Naive thymus-derived CD8-positive, alpha-beta T cell (primary cell): ENCODE results near the gene COG1. TPM values are rescaled to one million over a fixed set of nuclear protein-coding genes. Genes with fewer than 3 reads are reported as not detected.

Source experiments
- ATAC-seq, 2 donors: fragments of 150-1000 bp; cut with Tn5 transposase in 1 of 2; sonication (Bioruptor Pico), chemical (Tn5 transposase) in 1 of 2; 1 replicate in 1 of 2; 2 replicates in 1 of 2; pipeline ENCODE4 v1.10.0; 2021; ENCODE audit warnings: mild to moderate bottlenecking in 2 of 2, moderate library complexity in 2 of 2
- POLR2A ChIA-PET: fragments of 350-600 bp; sonication (Branson Sonifier 250); formaldehyde crosslinking; loops from one replicate; lab custom pipeline; 2021; ENCODE audit warnings: antibody characterized with exemption; lab: Charles Lee
- DNase-seq, 10 donors: peaks; one replicate each; pipeline versions ENCODE4 v3.0.0 to v3.0.0-alpha.2; 2020 to 2022
- H3K27ac Mint-ChIP-seq, 10 donors: one replicate each; pipeline ENCODE4 v1.8.0; 2020 to 2022; ENCODE audit warnings: mild to moderate bottlenecking in 10 of 10, mixed read lengths in 10 of 10, moderate library complexity in 4 of 10, inconsistent platforms in 1 of 10
- H3K27me3 Mint-ChIP-seq, 5 donors: one replicate each; pipeline ENCODE4 v1.8.0; 2021 to 2022; ENCODE audit warnings: mixed read lengths in 5 of 5
- H3K36me3 Mint-ChIP-seq, 3 donors: one replicate each; pipeline ENCODE4 v1.8.0; 2020 to 2022; ENCODE audit warnings: mixed read lengths in 3 of 3, mild to moderate bottlenecking in 2 of 3, inconsistent platforms in 1 of 3
- H3K4me1 Mint-ChIP-seq, 4 donors: one replicate each; pipeline ENCODE4 v1.8.0; 2021 to 2022; ENCODE audit warnings: mixed read lengths in 4 of 4
- H3K4me3 Mint-ChIP-seq, 10 donors: one replicate each; pipeline ENCODE4 v1.8.0; 2020 to 2022; ENCODE audit warnings: mild to moderate bottlenecking in 10 of 10, mixed read lengths in 10 of 10, moderate library complexity in 6 of 10, inconsistent platforms in 1 of 10
- H3K9me3 Mint-ChIP-seq, 9 donors: one replicate each; pipeline ENCODE4 v1.8.0; 2020 to 2022; ENCODE audit warnings: mixed read lengths in 9 of 9, mild to moderate bottlenecking in 3 of 9, inconsistent platforms in 1 of 9, moderate library complexity in 1 of 9
- polyA plus RNA-seq, 3 donors: library from polyadenylated mRNA; unstranded; fragments of 300-500 nt; fragmentation: Illumina TruSeq; gene quantifications; one replicate each; pipeline ENCODE4 v1.2.3, GENCODE V29; 2021
- total RNA-seq, 8 experiments: library from RNA in 2 of 8; stranded (reverse) in 2 of 8; gene quantifications; one replicate each; pipeline ENCODE4 v1.2.3 and lab custom pipeline; 2021 to 2026

The COG1 gene
- total and polyA plus RNA-seq, 5 experiments from 2014 or later: 17.0 to 97.4 (median 38.0) TPM

- H3K4me1 Mint-ChIP-seq: peaks cover 0 to 3% (median 1%) of the 10 kb centered on the region in 4 donors
- no peak for DNase-seq
- no peak for ATAC-seq
- POLR2A ChIA-PET: no interaction called here
- peak overlapping the region in 1 of 10 donors; percentile 41 for H3K27ac Mint-ChIP-seq
- no peaks in the 10 kb centered on the region for H3K36me3 Mint-ChIP-seq
- H3K27me3 Mint-ChIP-seq: peaks cover 0 to 2% (median 0%) of the 10 kb centered on the region in 5 donors
- H3K9me3 Mint-ChIP-seq: no peaks in the 10 kb centered on the region
- H3K4me3 Mint-ChIP-seq: no peak overlapping the region
These were observed 13.0 kb upstream of the COG1 start for GRCh38 chr17:73179878-73180277.

GRCh38 chr17:73182616-73183310, 10.1 kb upstream of the COG1 start:
- H3K27ac Mint-ChIP-seq: no peak overlapping the region
- peaks cover 0 to 3% (median 1%) of the 10 kb centered on the region in 4 donors for H3K4me1 Mint-ChIP-seq
- POLR2A ChIA-PET: interaction anchor here (0.6 kb wide), 1 partner anchor 739 kb away, joined by 3 read pairs; no protein-coding TSS in a partner anchor
- no peak overlapping the region for H3K4me3 Mint-ChIP-seq
- ATAC-seq (no peak), DNase-seq (no peak)
- peaks cover 0 to 2% (median 0%) of the 10 kb centered on the region in 5 donors for H3K27me3 Mint-ChIP-seq
- no peaks in the 10 kb centered on the region for H3K9me3 Mint-ChIP-seq
- H3K36me3 Mint-ChIP-seq: no peaks in the 10 kb centered on the region

- DNase-seq (no peak), ATAC-seq (no peak)
- H3K4me3 Mint-ChIP-seq: no peak overlapping the region
- H3K9me3 Mint-ChIP-seq: no peaks in the 10 kb centered on the region
- H3K27ac Mint-ChIP-seq: no peak overlapping the region
- peaks cover 0 to 2% (median 0%) of the 10 kb centered on the region in 5 donors for H3K27me3 Mint-ChIP-seq
- H3K4me1 Mint-ChIP-seq: peaks cover 0 to 3% (median 1%) of the 10 kb centered on the region in 4 donors
- POLR2A ChIA-PET: no interaction called here
- H3K36me3 Mint-ChIP-seq: no peaks in the 10 kb centered on the region
These were observed 8.5 kb upstream of the COG1 start for GRCh38 chr17:73184136-73184993.

- Mint-ChIP-seq H3K27me3 (peaks cover 0 to 2% (median 0%) of the 10 kb centered on the region in 5 donors), H3K27ac (peak overlapping the region in 1 of 10 donors; percentile 48), H3K4me3 (no peak overlapping the region), H3K36me3 (no peaks in the 10 kb centered on the region), H3K9me3 (no peaks in the 10 kb centered on the region), H3K4me1 (peaks cover 0 to 6% (median 3%) of the 10 kb centered on the region in 4 donors)
- ATAC-seq: no peak
- no peak for DNase-seq
- POLR2A ChIA-PET: interaction anchor here (0.6 kb wide), 1 partner anchor 25 kb away, joined by 3 read pairs; no protein-coding TSS in a partner anchor
These were observed 6.4 kb upstream of the COG1 start for GRCh38 chr17:73186283-73187050.

GRCh38 chr17:73187203-73187769, 5.6 kb upstream of the COG1 start:
- no peak for ATAC-seq
- no peaks in the 10 kb centered on the region for H3K36me3 Mint-ChIP-seq
- H3K4me3 Mint-ChIP-seq: no peak overlapping the region
- no peak overlapping the region for H3K27ac Mint-ChIP-seq
- H3K9me3 Mint-ChIP-seq: no peaks in the 10 kb centered on the region
- peaks cover 0 to 2% (median 0%) of the 10 kb centered on the region in 5 donors for H3K27me3 Mint-ChIP-seq
- POLR2A ChIA-PET: interaction anchor here (0.8 kb wide), 1 partner anchor 182 kb away, joined by 3 read pairs; no protein-coding TSS in a partner anchor
- no peak for DNase-seq
- H3K4me1 Mint-ChIP-seq: peaks cover 0 to 11% (median 5%) of the 10 kb centered on the region in 4 donors

- POLR2A ChIA-PET: interaction anchor here (0.8 kb wide), 1 partner anchor 182 kb away, joined by 3 read pairs; no protein-coding TSS in a partner anchor
- H3K36me3 Mint-ChIP-seq: no peaks in the 10 kb centered on the region
These were observed 4.8 kb upstream of the COG1 start for GRCh38 chr17:73188011-73188410.

GRCh38 chr17:73189417-73190099, 3.3 kb upstream of the COG1 start:
- Mint-ChIP-seq H3K27ac (no peak overlapping the region), H3K4me1 (peaks cover 5 to 21% (median 14%) of the 10 kb centered on the region in 4 donors), H3K27me3 (peaks cover 0 to 2% (median 0%) of the 10 kb centered on the region in 5 donors), H3K36me3 (peaks cover 0 to 1% (median 0%) of the 10 kb centered on the region in 3 donors), H3K9me3 (no peaks in the 10 kb centered on the region), H3K4me3 (no peak overlapping the region)
- POLR2A ChIA-PET: interaction anchor here (0.9 kb wide), 1 partner anchor 42 kb away, joined by 3 read pairs; no protein-coding TSS in a partner anchor
- DNase-seq (no peak), ATAC-seq (no peak)

More at GRCh38 chr17:73188011-73188410, 4.8 kb upstream of the COG1 start:
- Mint-ChIP-seq H3K27me3 (peaks cover 0 to 2% (median 0%) of the 10 kb centered on the region in 5 donors), H3K4me1 (peaks cover 0 to 12% (median 6%) of the 10 kb centered on the region in 4 donors), H3K9me3 (no peaks in the 10 kb centered on the region), H3K27ac (no peak overlapping the region), H3K4me3 (no peak overlapping the region)
- no peak for ATAC-seq
- no peak for DNase-seq

GRCh38 chr17:73191443-73192205, 1.2 kb upstream of the COG1 start:
- peak overlapping the region in 7 of 10 donors; percentile 66 to 98 (median 90) for H3K27ac Mint-ChIP-seq
- peak; percentile 22 to 29 for ATAC-seq
- peak overlapping the region; percentile 84 to 97 (median 92) for H3K4me3 Mint-ChIP-seq
- no peaks in the 10 kb centered on the region for H3K27me3 Mint-ChIP-seq
- peak; percentile 41 to 76 (median 59) for DNase-seq
- H3K4me1 Mint-ChIP-seq: peaks cover 8 to 36% (median 21%) of the 10 kb centered on the region in 4 donors
- H3K36me3 Mint-ChIP-seq: peaks cover 0 to 9% (median 4%) of the 10 kb centered on the region in 3 donors
- no peaks in the 10 kb centered on the region for H3K9me3 Mint-ChIP-seq
- POLR2A ChIA-PET: interaction anchor here (1.0 to 7.4 kb wide), 5 partner anchors 20 to 464 kb away, joined by 4 to 59 read pairs (median 5); a partner anchor contains a TSS

GRCh38 chr17:73192206-73192893, 505 bp upstream of the COG1 start:
- Mint-ChIP-seq H3K4me1 (peaks cover 10 to 36% (median 25%) of the 10 kb centered on the region in 4 donors), H3K4me3 (peak overlapping the region; percentile 84 to 97 (median 92)), H3K27me3 (no peaks in the 10 kb centered on the region), H3K9me3 (no peaks in the 10 kb centered on the region), H3K36me3 (peaks cover 2 to 16% (median 11%) of the 10 kb centered on the region in 3 donors), H3K27ac (peak overlapping the region in 9 of 10 donors; percentile 75 to 98 (median 93))
- DNase-seq: peak in 9 of 10 donors; percentile 48 to 82 (median 67)
- ATAC-seq: peak; percentile 78 to 80
- POLR2A ChIA-PET: interaction anchor here (1.0 to 7.4 kb wide), 7 partner anchors 11 to 464 kb away, joined by 4 to 59 read pairs (median 8); a partner anchor contains a TSS
